ENCODE results near the gene TXNDC2.

Gene TXNDC2

DNA sequence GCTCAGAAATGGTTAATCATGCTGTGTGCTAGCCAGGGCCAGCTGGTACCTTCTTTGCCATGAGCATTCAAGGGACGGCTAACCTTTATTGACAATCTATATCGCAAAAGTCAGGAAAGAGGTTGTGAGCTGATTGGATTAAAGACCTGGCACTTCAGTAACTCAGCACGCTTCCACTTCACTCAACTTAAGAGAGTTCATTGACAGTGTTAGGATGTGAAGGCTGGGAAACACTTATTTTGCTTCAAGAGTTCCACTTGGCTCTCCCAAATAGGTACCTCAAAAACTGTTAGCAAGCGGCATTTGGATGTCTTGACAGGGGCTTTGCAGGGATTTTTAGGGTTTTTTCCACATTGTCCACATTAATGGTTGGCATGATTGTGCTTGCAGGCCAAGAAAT, 25.1 kb upstream of the TXNDC2 start:
- DNase-seq (ENCODE audit: low read depth) = no peak
- TF ChIP-seq, protein P1, sequence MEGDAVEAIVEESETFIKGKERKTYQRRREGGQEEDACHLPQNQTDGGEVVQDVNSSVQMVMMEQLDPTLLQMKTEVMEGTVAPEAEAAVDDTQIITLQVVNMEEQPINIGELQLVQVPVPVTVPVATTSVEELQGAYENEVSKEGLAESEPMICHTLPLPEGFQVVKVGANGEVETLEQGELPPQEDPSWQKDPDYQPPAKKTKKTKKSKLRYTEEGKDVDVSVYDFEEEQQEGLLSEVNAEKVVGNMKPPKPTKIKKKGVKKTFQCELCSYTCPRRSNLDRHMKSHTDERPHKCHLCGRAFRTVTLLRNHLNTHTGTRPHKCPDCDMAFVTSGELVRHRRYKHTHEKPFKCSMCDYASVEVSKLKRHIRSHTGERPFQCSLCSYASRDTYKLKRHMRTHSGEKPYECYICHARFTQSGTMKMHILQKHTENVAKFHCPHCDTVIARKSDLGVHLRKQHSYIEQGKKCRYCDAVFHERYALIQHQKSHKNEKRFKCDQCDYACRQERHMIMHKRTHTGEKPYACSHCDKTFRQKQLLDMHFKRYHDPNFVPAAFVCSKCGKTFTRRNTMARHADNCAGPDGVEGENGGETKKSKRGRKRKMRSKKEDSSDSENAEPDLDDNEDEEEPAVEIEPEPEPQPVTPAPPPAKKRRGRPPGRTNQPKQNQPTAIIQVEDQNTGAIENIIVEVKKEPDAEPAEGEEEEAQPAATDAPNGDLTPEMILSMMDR (conservative IDR thresholded peaks at IDR 0.05; ENCODE audit: low read depth, low read length) = no peak

DNA sequence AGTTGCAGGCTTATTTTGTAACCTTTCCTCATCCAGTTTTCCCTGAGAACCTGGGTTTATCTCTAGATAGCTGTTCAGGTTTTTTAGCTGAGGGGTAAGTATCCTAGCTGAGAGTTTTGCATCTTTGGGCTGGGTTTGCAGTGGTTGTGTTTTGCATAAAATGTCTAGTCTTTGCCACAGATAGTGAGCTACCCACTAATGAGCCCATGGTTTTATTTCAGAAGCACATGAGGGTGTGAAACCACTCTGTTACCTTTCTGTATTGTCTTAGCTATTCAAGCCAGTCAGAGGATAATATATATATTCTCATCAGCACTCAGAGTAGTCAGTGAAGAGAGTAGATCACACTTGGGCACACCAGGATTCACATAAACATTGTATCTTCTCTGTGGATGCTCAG, 24.6 kb upstream of the TXNDC2 start:
- no peak overlapping the region for H3K4me3 ChIP-seq (ENCODE audit: low read length)
- TF ChIP-seq, protein P1 (conservative IDR thresholded peaks at IDR 0.05; ENCODE audit: low read depth, low read length) = no peak
- DNase-seq (ENCODE audit: low read depth) = no peak

More for the DNA sequence above, 25.1 kb upstream of the TXNDC2 start:
- H3K4me3 ChIP-seq (ENCODE audit: low read length) = no peak overlapping the region

DNA sequence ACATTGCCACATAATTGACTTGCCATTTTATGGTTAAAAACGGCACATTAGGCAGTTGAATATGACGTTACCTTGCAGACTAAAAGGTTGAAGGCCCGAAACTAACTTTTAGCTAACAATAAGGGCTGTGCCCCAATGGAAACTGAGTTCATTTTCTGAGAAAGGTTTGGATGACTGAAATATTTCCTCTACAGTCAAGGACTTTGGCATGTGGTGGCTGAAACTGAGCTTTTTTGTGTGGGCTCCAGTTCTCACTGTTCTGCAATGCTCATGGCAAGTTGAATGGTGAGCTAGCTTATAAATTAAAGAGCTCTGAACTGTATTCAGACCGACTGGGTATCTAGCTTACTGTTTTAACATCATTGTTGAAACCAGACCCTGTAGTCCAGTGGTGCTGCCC, 23.8 kb upstream of the TXNDC2 start:
- TF ChIP-seq, protein P1 (conservative IDR thresholded peaks at IDR 0.05; ENCODE audit: low read depth, low read length) = no peak
- no peak for DNase-seq (ENCODE audit: low read depth)
- no peak overlapping the region for H3K4me3 ChIP-seq (ENCODE audit: low read length)

- DNase-seq (ENCODE audit: low read depth) = no peak
- no peak overlapping the region for H3K4me3 ChIP-seq (ENCODE audit: low read length)
- TF ChIP-seq, protein P1 (conservative IDR thresholded peaks at IDR 0.05; ENCODE audit: low read depth, low read length) = no peak
These were observed 23.1 kb upstream of the TXNDC2 start for GRCh38 chr18:9862686-9863085.

GRCh38 chr18:9863282-9863681, 22.5 kb upstream of the TXNDC2 start:
- no peak overlapping the region for H3K4me3 ChIP-seq (ENCODE audit: low read length)
- TF ChIP-seq, protein P1 (conservative IDR thresholded peaks at IDR 0.05; ENCODE audit: low read depth, low read length) = no peak
- DNase-seq (ENCODE audit: low read depth) = no peak

- no peak overlapping the region for H3K4me3 ChIP-seq (ENCODE audit: low read length)
- TF ChIP-seq, protein P1 (conservative IDR thresholded peaks at IDR 0.05; ENCODE audit: low read depth, low read length) = no peak
- no peak for DNase-seq (ENCODE audit: low read depth)
These were observed 19.8 kb upstream of the TXNDC2 start for GRCh38 chr18:9865764-9866490.

- no peak for DNase-seq (ENCODE audit: low read depth)
- TF ChIP-seq, protein P1 (conservative IDR thresholded peaks at IDR 0.05; ENCODE audit: low read depth, low read length) = no peak
- H3K4me3 ChIP-seq (ENCODE audit: low read length) = no peak overlapping the region
These were observed 19.1 kb upstream of the TXNDC2 start for GRCh38 chr18:9866627-9867026.
